KMS-11 (cell line): Measurements from ENCODE around the gene NFASC.

Experiments used
- H2AFZ ChIP-seq: fragments of 200-600 bp; sonication (generic); 2 replicates; pipeline ENCODE4 v1.6.1; 2016; ENCODE audit warnings: antibody characterized with exemption, mixed run types, low read depth
- H3K27ac ChIP-seq: fragments of 200-600 bp; sonication (generic); 2 replicates; pipeline ENCODE4 v1.6.1; 2016; ENCODE audit warnings: mild to moderate bottlenecking, mixed run types
- H3K27me3 ChIP-seq: fragments of 200-600 bp; sonication (generic); 2 replicates; pipeline ENCODE4 v1.6.1; 2017; ENCODE audit warnings: mild to moderate bottlenecking, low read depth, mixed run types, moderate library complexity; ENCODE audit not compliant: insufficient read depth
- H3K36me3 ChIP-seq: fragments of 200-600 bp; sonication (generic); 2 replicates; pipeline ENCODE4 v1.6.1; 2017; ENCODE audit warnings: mild to moderate bottlenecking, mixed run types; ENCODE audit not compliant: insufficient read depth
- H3K4me1 ChIP-seq: fragments of 200-600 bp; sonication (generic); 2 replicates; pipeline ENCODE4 v1.6.1; 2016; ENCODE audit warnings: mild to moderate bottlenecking, low read depth, mixed run types; ENCODE audit not compliant: poor library complexity, severe bottlenecking
- H3K4me2 ChIP-seq: fragments of 200-600 bp; sonication (generic); 2 replicates; pipeline ENCODE4 v1.7.0; 2016; ENCODE audit warnings: mild to moderate bottlenecking, mixed run types
- H3K4me3 ChIP-seq: fragments of 200-600 bp; sonication (generic); IDR thresholded peaks from 2 replicates; pipeline ENCODE4 v1.6.1; 2017; ENCODE audit warnings: low read depth, low read length, mixed read lengths; ENCODE audit not compliant: insufficient read depth
- H3K79me2 ChIP-seq: fragments of 200-600 bp; sonication (generic); 2 replicates; pipeline ENCODE4 v1.6.1; 2016; ENCODE audit warnings: low read depth, mixed run types; ENCODE audit not compliant: insufficient read depth
- H3K9ac ChIP-seq: fragments of 200-600 bp; sonication (generic); 2 replicates; pipeline ENCODE4 v1.6.1; 2016; ENCODE audit warnings: mild to moderate bottlenecking, mixed run types
- H4K20me1 ChIP-seq: fragments of 200-600 bp; sonication (generic); 2 replicates; pipeline ENCODE4 v1.6.1; 2016; ENCODE audit warnings: mild to moderate bottlenecking, mixed run types; ENCODE audit not compliant: insufficient read depth
- CTCF ChIP-seq: fragments of 200-600 bp; sonication (generic); conservative IDR thresholded peaks from 2 replicates; pipeline ENCODE4 v1.6.1; 2017; ENCODE audit warnings: low read depth, mild to moderate bottlenecking, antibody characterized with exemption, low read length, moderate library complexity, mixed read lengths

The NFASC gene

GRCh38 chr1:205015241-205015640 is 144.6 kb downstream of the NFASC start:
- no peaks in the 10 kb centered on the region for H4K20me1 ChIP-seq
- H3K4me3 ChIP-seq = no peak overlapping the region
- no peak for TF ChIP-seq CTCF
- no peaks in the 10 kb centered on the region for H3K4me1 ChIP-seq
- peaks cover 98% of the 10 kb centered on the region for H3K27me3 ChIP-seq
- H3K27ac ChIP-seq = no peak overlapping the region
- no peak overlapping the region for H3K4me2 ChIP-seq
- H3K9ac ChIP-seq = no peak overlapping the region
- no peak overlapping the region for H2AFZ ChIP-seq
- H3K36me3 ChIP-seq = no peaks in the 10 kb centered on the region
- H3K79me2 ChIP-seq = no peaks in the 10 kb centered on the region

- Histone ChIP-seq H3K27ac (no peak overlapping the region), H3K4me1 (no peaks in the 10 kb centered on the region), H3K4me2 (no peak overlapping the region), H3K79me2 (no peaks in the 10 kb centered on the region), H2AFZ (no peak overlapping the region), H4K20me1 (no peaks in the 10 kb centered on the region), H3K4me3 (no peak overlapping the region), H3K9ac (no peak overlapping the region), H3K27me3 (peaks cover 98% of the 10 kb centered on the region), H3K36me3 (no peaks in the 10 kb centered on the region)
- no peak for TF ChIP-seq CTCF
Measured at GRCh38 chr1:205016075-205016474, 145.4 kb downstream of the NFASC start.

- H3K9ac ChIP-seq = no peak overlapping the region
- peaks cover 98% of the 10 kb centered on the region for H3K27me3 ChIP-seq
- no peak overlapping the region for H3K4me2 ChIP-seq
- H3K79me2 ChIP-seq = no peaks in the 10 kb centered on the region
- H3K4me3 ChIP-seq = no peak overlapping the region
- no peak overlapping the region for H2AFZ ChIP-seq
- no peak for TF ChIP-seq CTCF
- no peak overlapping the region for H3K27ac ChIP-seq
- no peaks in the 10 kb centered on the region for H3K36me3 ChIP-seq
- no peaks in the 10 kb centered on the region for H4K20me1 ChIP-seq
- no peaks in the 10 kb centered on the region for H3K4me1 ChIP-seq
Measured at GRCh38 chr1:205016584-205016983, 145.9 kb downstream of the NFASC start.

- H3K9ac ChIP-seq = no peak overlapping the region
- H3K4me2 ChIP-seq = no peak overlapping the region
- H3K4me3 ChIP-seq = no peak overlapping the region
- no peaks in the 10 kb centered on the region for H3K36me3 ChIP-seq
- H2AFZ ChIP-seq = no peak overlapping the region
- H3K27ac ChIP-seq = no peak overlapping the region
- H3K79me2 ChIP-seq = no peaks in the 10 kb centered on the region
- no peaks in the 10 kb centered on the region for H4K20me1 ChIP-seq
- no peaks in the 10 kb centered on the region for H3K4me1 ChIP-seq
- TF ChIP-seq CTCF = no peak
- H3K27me3 ChIP-seq = peaks cover 98% of the 10 kb centered on the region
Measured at GRCh38 chr1:205017001-205017400, 146.3 kb downstream of the NFASC start.
